ENCODE results near the gene HIP1. TPM values are rescaled to one million over a fixed set of nuclear protein-coding genes. Genes with fewer than 3 reads are reported as not detected.
"Not testable (repeated sequence)": the region's sequence is repeated elsewhere in the genome, so short reads cannot be mapped to it uniquely, and the experiment has no call there.

Gene HIP1
- total RNA-seq, 1 donor from 2014 or later = 18.0 TPM

DNA sequence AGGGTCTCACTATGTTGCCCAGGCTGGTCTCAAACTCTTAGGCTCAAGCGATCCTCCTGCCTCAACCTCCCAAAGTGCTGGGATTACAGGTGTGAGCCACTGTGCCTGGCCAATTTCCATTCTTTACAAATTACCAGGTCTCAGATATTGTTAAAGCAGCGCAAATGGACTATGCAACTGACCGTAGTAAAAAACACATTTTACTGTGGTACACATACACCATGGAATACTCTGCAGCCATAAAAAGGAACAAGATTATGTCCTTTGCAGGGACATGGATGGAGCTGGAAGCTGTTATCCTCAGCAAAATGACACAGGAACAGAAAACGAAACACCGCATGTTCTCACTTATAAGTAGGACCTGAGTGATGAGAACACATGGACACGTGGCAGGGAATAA, 106.2 kb downstream of the HIP1 start:
- intact Hi-C loops (cut with DNase I); DNase-seq (ENCODE audit: missing footprints); ATAC-seq: not testable (repeated sequence)

- DNase-seq (ENCODE audit: missing footprints) (no peak), ATAC-seq (no peak)
- intact Hi-C loops (cut with DNase I) = no loop called here
These were observed 107.0 kb downstream of the HIP1 start for GRCh38 chr7:75631711-75632110.

GRCh38 chr7:75630549-75630948, 108.2 kb downstream of the HIP1 start:
- no peak for ATAC-seq
- intact Hi-C loops (cut with DNase I) = no loop called here
- no peak for DNase-seq (ENCODE audit: missing footprints)

DNA sequence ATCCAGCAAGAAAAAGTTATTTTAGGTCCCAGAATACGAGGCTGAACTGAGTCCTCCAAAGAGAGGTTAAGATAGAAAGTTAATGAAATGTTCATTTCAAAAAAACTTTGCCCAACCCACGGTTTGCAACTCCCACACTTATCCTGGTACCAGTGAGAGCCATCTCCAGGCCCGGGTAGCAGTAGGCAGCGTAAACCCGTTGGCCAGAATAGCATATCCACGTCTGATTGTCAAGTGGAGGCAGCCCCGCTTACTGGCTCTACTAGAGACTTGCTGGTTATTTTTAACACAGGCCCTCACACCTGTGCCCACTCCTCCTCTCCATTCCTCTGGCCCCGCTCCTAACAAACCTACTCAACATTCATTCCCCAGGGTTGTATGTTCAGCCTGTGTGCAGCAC, 109.7 kb downstream of the HIP1 start:
- DNase-seq (ENCODE audit: missing footprints) (no peak), ATAC-seq (no peak)
- intact Hi-C loops (cut with DNase I) = no loop called here

- intact Hi-C loops (cut with DNase I) = no loop called here
- no peak for ATAC-seq
These were observed 110.7 kb downstream of the HIP1 start for GRCh38 chr7:75628055-75628454.

DNA sequence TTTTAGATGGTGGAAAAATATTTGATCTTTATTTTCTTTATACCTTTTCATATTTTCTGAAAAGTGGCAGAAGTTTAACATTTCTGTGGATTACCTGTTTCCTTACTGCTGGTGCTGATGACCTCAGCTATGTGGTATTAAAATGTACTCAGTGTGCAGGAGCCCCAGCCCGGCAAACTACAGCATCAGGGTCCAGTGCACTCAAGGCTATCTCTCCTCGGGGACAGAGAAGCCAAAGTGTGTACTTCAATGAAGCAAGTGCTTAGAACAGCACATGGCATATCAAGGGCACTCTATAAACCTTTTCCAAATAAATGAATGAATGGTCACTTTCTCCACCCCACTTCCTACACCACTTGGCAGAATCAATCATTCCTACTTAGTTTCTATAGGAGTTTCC, 111.8 kb downstream of the HIP1 start:
- intact Hi-C loops (cut with DNase I) = no loop called here
- ATAC-seq (no peak), DNase-seq (ENCODE audit: missing footprints) (no peak)

More at GRCh38 chr7:75628055-75628454, 110.7 kb downstream of the HIP1 start:
- no peak for DNase-seq (ENCODE audit: missing footprints)

DNA sequence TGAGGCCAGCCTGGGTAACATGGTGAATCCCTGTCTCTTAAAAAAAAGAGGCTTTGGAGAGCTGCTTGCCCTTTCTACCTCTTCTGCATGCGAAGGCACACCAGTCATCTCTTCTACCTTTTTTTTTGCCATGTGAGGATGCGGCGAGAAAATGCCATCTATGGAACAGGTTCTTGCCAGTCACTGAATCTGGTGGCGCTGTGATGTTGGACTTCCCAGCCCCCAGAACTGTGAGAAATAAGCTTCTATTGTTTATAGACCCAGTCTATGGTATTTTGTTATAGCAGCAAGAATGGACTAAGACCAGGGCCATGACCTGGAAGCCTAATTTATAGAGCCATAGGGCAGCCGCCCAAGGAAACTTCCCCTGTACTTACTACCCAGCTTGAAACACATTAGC, 112.9 kb downstream of the HIP1 start:
- DNase-seq (ENCODE audit: missing footprints) (no peak), ATAC-seq (no peak)
- intact Hi-C loops (cut with DNase I) = no loop called here

DNA sequence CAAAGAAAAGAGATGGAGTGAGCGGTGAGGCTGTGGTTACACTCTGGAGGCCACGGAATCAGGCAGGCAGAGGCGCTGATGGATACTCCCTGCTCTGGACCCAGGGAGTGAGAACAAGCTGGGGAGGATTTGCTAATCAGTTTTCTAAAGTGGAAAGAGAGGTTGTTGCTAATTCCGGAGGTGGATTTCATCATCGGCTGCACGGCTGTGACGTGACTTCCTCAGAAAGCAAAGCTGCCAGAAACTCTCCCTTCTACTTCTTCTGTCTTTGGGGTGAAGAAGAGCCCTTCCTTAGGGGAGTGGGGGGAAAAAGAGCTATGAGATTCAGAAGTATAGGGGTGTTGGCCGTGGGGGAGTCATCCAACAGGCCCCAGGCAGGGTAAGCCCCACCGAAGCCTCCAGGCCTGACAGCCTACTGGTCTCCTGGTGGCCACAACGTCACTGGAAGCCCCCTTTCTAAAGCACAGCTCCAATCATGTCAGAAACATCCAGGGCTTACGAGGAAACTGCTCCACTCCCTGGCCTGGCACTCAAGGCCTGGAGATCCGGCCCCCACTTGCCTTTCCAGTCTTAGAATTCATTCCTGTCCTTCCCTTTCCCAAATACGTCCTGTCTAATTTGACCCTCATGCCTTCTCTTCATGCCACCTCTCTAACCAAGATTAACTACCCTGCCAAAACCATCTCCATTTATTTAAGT, 114.5 kb downstream of the HIP1 start:
- ATAC-seq (peak; percentile 79), DNase-seq (ENCODE audit: missing footprints) (peak; percentile 86)
- intact Hi-C loops (cut with DNase I) = no loop called here

DNA sequence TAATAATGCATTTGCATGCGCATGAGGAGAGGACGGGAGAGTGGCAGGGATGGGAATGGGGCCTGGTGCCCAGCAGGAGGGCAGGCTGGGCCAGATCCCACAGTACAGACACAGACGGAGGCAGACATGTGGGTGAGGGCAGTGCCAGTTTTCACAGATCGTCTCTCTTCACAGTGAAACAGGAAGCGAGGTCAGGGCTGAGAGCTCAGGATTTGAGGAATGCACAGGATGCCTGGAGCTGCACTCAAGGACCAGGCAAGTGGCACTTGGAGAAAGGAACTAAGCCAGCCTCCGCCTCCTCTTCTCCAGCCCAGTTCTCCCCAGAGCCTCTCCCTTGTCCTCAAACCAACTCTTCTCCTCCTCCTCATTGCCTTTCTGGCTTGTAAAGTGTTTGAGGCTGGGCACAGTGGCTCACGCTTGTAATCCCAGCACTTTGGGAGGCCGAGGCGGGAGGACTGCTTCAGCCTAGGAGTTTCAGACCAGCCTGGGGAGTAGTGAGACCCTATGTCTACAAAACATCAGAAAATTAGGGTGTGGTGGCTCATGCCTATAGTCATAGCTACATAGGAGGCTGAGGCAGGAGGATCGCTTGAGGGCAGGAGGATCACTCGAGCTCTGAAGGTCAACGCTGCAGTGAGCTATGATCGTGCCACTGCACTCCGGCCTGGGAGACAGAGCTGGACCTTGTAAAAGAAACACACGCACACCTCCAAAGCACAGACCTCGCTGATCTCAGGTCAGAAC, 115.2 kb downstream of the HIP1 start:
- intact Hi-C loops (cut with DNase I) = no loop called here
- peak; percentile 42 for ATAC-seq
- no peak for DNase-seq (ENCODE audit: missing footprints)

GRCh38 chr7:75621124-75621523, 117.6 kb downstream of the HIP1 start:
- ATAC-seq (no peak), DNase-seq (ENCODE audit: missing footprints) (no peak)
- intact Hi-C loops (cut with DNase I) = no loop called here

DNA sequence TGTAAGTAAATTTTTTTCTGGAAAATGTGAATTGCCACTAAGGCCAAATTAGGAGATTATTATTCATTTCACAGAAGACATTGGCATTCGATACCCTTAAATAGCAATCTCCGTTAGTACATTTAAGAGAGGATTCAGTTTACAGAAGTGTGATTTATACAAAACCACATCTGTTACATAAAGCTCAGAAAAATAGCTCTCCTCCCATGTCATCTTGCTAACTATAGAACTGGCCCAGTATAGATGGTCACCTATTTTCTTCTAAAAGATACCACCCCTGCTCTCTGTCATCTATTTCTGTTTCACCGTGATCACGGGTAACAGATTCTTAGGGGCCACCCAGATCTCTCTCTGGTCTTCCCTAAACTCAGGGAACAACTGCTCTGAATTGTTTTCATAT, 119.1 kb downstream of the HIP1 start:
- intact Hi-C loops (cut with DNase I) = no loop called here
- DNase-seq (ENCODE audit: missing footprints) (no peak), ATAC-seq (no peak)

DNA sequence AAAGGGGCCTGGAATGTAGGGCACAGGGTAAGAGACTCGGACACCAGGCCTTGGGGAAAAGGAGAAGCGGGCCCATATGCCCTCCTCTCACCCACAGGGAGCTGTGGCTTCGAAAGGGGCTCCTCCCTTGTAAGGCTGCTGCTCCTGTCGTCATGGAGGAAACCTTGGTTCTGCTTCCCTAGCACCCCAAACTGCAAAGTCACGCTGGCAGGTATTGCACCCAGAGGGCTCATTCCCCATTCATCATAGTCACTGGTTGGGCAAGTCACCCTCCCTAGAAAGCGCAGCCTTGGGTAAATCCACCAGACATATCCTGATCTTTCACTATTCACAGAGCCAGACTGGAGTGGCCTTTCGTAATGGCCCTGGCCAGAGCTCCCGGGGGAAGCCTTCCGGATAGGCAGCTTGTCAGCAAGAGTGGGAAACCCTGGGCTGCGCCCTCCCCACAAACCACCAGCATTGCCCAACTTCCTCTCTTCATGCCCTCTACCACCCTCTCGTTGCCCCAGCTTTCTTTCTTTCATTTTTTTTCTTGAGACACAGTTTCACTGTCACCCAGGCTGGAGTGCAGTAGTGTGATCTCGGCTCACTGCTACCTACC, 121.0 kb downstream of the HIP1 start:
- peak; percentile 81 for ATAC-seq
- peak; percentile 90 for DNase-seq (ENCODE audit: missing footprints)
- intact Hi-C loops (cut with DNase I) = no loop called here

DNA sequence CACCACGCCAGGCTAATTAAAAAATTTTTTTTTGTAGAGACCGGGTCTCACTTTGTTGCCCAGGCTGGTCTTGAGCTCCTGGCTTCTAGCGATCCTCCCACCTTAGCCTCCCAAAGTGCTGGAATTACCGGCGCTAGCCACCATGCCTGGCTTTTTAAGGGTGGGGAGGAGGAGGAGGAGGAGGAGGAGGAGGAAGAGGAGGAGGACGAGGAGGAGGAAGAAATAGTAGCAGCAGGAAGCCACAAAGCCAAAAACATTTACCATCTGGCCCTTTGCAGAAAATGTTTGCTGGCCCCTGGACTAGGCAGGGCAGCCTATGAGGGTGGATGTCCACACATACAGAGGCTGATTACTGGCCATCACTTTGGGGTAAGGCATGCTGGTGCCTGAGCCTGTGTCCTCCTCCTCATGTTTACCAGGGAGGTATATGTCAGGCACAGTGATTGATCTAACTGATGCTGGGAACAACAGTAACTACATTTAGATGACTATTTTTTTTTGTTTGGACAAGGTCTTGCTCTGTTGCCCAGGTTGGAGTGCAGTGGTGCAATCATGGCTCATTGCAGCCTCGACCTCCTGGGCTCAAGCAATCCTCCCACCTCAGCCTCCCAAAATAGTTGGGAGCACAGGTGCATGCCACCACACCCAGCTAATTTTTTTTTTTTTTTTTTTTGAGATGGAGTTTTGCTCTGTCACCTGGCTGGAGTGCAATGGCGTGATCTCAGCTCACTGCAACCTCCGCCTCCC, 122.1 kb downstream of the HIP1 start:
- intact Hi-C loops (cut with DNase I) = no loop called here
- ATAC-seq (no peak), DNase-seq (ENCODE audit: missing footprints) (no peak)

DNA sequence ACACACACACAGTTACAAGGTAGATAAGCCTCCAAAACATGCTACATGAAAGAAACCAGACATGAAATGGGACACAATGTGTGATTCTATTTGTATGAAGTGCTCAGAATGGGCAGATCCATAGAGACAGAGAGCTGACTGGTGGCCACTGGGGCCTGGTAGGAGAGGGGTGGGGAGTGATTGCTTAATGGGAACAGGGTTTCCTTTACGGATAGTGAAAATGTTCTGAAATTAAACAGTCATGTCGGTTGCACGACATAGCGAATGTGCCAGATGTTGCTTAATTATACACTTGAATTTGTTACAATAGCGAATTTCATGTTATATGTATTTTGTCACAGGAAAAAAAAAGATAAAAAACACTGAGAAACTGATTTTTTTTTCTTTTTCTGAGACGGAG, 124.3 kb downstream of the HIP1 start:
- no peak for DNase-seq (ENCODE audit: missing footprints)
- no peak for ATAC-seq
- intact Hi-C loops (cut with DNase I) = loop anchor here (5.0 kb wide), 1 partner anchor 123 kb away; the partner anchor contains the start of gene HIP1

DNA sequence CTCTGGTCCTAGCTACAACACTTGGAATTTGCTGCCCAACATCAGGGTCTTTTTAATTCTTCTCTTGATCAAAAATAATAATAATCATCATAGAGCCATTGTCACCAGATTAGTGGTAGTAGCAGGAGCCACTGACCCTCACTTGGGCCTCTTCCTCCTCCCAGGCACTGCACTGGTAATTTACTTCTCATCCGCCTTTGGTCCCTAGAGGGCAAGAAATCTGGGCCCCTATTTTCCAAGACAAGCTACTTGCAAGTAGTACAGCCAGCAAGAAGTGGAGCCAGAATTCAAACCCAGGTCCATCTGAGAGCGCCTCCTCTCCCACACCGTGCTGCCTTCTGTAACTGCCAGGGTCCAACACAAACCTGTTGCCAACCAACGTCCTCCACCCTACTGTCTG, 125.4 kb downstream of the HIP1 start:
- intact Hi-C loops (cut with DNase I) = loop anchor here (5.0 kb wide), 1 partner anchor 124 kb away; the partner anchor contains the start of gene HIP1
- no peak for DNase-seq (ENCODE audit: missing footprints)
- no peak for ATAC-seq

- peak; percentile 98 for ATAC-seq
- DNase-seq (ENCODE audit: missing footprints) = peak; percentile 85
- intact Hi-C loops (cut with DNase I) = loop anchor here (5.0 kb wide), 1 partner anchor 126 kb away; the partner anchor contains the start of gene HIP1
These were observed 127.1 kb downstream of the HIP1 start for GRCh38 chr7:75611557-75612178.

DNA sequence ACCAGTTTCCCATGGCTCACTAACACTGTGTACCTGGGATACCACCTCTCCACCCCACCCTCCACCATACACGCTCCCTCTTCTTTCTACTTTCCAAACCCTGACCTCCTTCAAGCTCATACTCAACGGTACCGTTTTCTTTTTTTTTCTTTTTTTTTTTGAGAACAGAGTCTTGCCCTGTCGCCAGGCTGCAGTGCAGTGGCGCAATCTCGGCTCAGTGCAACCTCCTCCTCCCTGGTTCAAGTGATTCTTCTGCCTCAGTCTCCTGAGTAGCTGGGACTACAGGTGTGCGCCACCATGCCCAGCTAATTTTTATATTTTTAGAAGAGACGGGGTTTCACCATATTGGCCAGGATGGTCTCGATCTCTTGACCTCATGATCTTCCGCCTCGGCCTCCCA, 129.3 kb downstream of the HIP1 start:
- intact Hi-C loops (cut with DNase I); ATAC-seq; DNase-seq (ENCODE audit: missing footprints): not testable (repeated sequence)

DNA sequence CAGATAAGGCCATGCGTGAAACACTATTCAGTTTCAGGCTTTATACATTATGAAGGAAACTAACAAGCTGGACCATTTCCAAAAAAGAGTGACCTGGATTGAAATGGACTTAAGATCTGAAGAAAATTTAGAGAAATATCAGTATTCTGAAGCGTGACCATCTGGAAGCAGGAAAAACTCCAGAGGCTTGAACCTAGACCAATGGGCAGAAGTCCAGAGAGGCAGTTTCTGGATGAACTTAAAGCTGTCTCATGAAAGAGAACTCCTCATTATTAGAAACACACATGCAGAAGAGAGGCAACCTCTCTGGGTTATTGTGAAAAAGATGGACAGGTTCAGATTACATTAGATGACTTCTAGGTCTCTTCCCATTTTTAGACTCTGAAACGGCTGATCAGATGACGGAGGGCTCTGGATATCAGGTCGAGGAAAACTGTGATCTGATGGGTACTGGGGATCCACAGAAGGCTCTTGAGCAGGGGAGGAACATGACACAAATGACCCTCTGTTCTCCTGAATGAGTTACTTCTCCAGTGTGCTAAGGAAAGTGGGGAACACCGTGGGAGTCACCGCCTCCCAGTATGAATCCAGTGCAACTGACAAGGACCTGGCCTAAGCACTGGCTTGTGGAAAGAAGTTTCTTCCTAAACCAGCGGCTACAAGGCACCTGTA, 130.2 kb downstream of the HIP1 start:
- no peak for DNase-seq (ENCODE audit: missing footprints)
- intact Hi-C loops (cut with DNase I) = no loop called here
- no peak for ATAC-seq

Data from Right ventricle myocardium inferior (tissue), 1 donor.